Raji (cell line): ENCODE results near the gene DAB1.

ENCODE experiments used
- POLR2A ChIP-seq: IDR thresholded peaks from 2 replicates; pipeline ENCODE4 v1.6.1; 2011; ENCODE audit warnings: low read depth, low read length, control low read depth; ENCODE audit not compliant: insufficient read depth

DAB1 gene

GRCh38 chr1:57026624-57027354, 397.1 kb downstream of the DAB1 start:
- no peak for TF ChIP-seq POLR2A

- TF ChIP-seq POLR2A: no peak
Observed at GRCh38 chr1:57024855-57025254, 399.0 kb downstream of the DAB1 start.

- TF ChIP-seq POLR2A: no peak
Observed at GRCh38 chr1:57024428-57024827, 399.4 kb downstream of the DAB1 start.

GRCh38 chr1:57020216-57020615, 403.6 kb downstream of the DAB1 start:
- no peak for TF ChIP-seq POLR2A

GRCh38 chr1:57019236-57019839, 404.5 kb downstream of the DAB1 start:
- TF ChIP-seq POLR2A: no peak

- TF ChIP-seq POLR2A: no peak
Observed at GRCh38 chr1:57018119-57018518, 405.7 kb downstream of the DAB1 start.

GRCh38 chr1:57017717-57018116, 406.1 kb downstream of the DAB1 start:
- no peak for TF ChIP-seq POLR2A

- TF ChIP-seq POLR2A: no peak
Observed at GRCh38 chr1:57017200-57017599, 406.7 kb downstream of the DAB1 start.

- TF ChIP-seq POLR2A: no peak
Observed at GRCh38 chr1:57015071-57015470, 408.8 kb downstream of the DAB1 start.

GRCh38 chr1:57013522-57013921, 410.3 kb downstream of the DAB1 start:
- TF ChIP-seq POLR2A: no peak

- no peak for TF ChIP-seq POLR2A
Observed at GRCh38 chr1:57012315-57012714, 411.5 kb downstream of the DAB1 start.

GRCh38 chr1:57010511-57010910, 413.3 kb downstream of the DAB1 start:
- no peak for TF ChIP-seq POLR2A

GRCh38 chr1:57007948-57008347, 415.9 kb downstream of the DAB1 start:
- TF ChIP-seq POLR2A: no peak

GRCh38 chr1:57007472-57007871, 416.4 kb downstream of the DAB1 start:
- TF ChIP-seq POLR2A: no peak

GRCh38 chr1:57003398-57004139, 420.3 kb downstream of the DAB1 start:
- TF ChIP-seq POLR2A: no peak
